CD4-positive, alpha-beta T cell treated with Interleukin-15 for 4 hours (primary cell): ENCODE measurements around the gene FAM174B.

Experiments
- DNase-seq: peaks from one replicate; pipeline ENCODE4 v3.0.0-alpha.2; 2020; ENCODE audit warnings: low spot score

FAM174B gene

GRCh38 chr15:92600856-92601255 is 54.7 kb downstream of the FAM174B start:
- DNase-seq: no peak

- DNase-seq: no peak
These were observed 56.1 kb downstream of the FAM174B start for GRCh38 chr15:92599394-92599970.

GRCh38 chr15:92597548-92597947 is 58.0 kb downstream of the FAM174B start:
- DNase-seq: no peak

- no peak for DNase-seq
These were observed 59.0 kb downstream of the FAM174B start for GRCh38 chr15:92596623-92597022.

- DNase-seq: no peak
These were observed 59.8 kb downstream of the FAM174B start for GRCh38 chr15:92595506-92596381.

GRCh38 chr15:92591275-92591674 is 64.3 kb downstream of the FAM174B start:
- no peak for DNase-seq

GRCh38 chr15:92586966-92587365 is 68.6 kb downstream of the FAM174B start:
- no peak for DNase-seq

GRCh38 chr15:92586383-92586942 is 69.1 kb downstream of the FAM174B start:
- DNase-seq: no peak

- DNase-seq: no peak
These were observed 71.5 kb downstream of the FAM174B start for GRCh38 chr15:92584105-92584504.

GRCh38 chr15:92583096-92584034 is 72.2 kb downstream of the FAM174B start:
- DNase-seq: no peak

- no peak for DNase-seq
These were observed 73.4 kb downstream of the FAM174B start for GRCh38 chr15:92582206-92582605.

- DNase-seq: no peak
These were observed 74.6 kb downstream of the FAM174B start for GRCh38 chr15:92580933-92581445.

GRCh38 chr15:92580521-92580920 is 75.1 kb downstream of the FAM174B start:
- DNase-seq: no peak

- DNase-seq: no peak
These were observed 75.6 kb downstream of the FAM174B start for GRCh38 chr15:92579931-92580470.

GRCh38 chr15:92579486-92579885 is 76.1 kb downstream of the FAM174B start:
- no peak for DNase-seq

GRCh38 chr15:92578096-92578835 is 77.3 kb downstream of the FAM174B start:
- no peak for DNase-seq

- no peak for DNase-seq
These were observed 78.9 kb downstream of the FAM174B start for GRCh38 chr15:92576597-92577200.

GRCh38 chr15:92574566-92574965 is 81.0 kb downstream of the FAM174B start:
- no peak for DNase-seq

- DNase-seq: no peak
These were observed 81.4 kb downstream of the FAM174B start for GRCh38 chr15:92574161-92574560.

GRCh38 chr15:92571824-92572223 is 83.8 kb downstream of the FAM174B start:
- DNase-seq: no peak
